Endothelial cell of umbilical vein (primary cell): ENCODE results near the gene ZNF557.

ENCODE experiments used
- CTCF ChIP-seq, 2 donors: IDR thresholded peaks; 1 replicate in 1 of 2; 2 replicates in 1 of 2; pipeline ENCODE4 v1.5.1; 2011; ENCODE audit warnings: low read length in 2 of 2, mild to moderate bottlenecking in 2 of 2, moderate library complexity in 2 of 2, control low read depth in 1 of 2, inconsistent platforms in 1 of 2, low read depth in 1 of 2; ENCODE audit not compliant: insufficient read depth in 1 of 2; ENCODE audit errors: extremely low read depth in 1 of 2
- POLR2A ChIP-seq: IDR thresholded peaks from 2 replicates; pipeline ENCODE4 v1.6.1; 2012; ENCODE audit warnings: low read depth, mild to moderate bottlenecking, control low read depth, low read length
- POLR2AphosphoS5 ChIP-seq: IDR thresholded peaks from 2 replicates; pipeline ENCODE4 v1.6.1; 2012; ENCODE audit warnings: low read depth, mild to moderate bottlenecking, control low read depth, low read length, moderate library complexity; ENCODE audit not compliant: insufficient read depth

- no peak for TF ChIP-seq CTCF (IDR thresholded peaks at IDR 0.05; ENCODE audit: extremely low read depth in 1 of 2, insufficient read depth in 1 of 2, low read depth in 1 of 2, low read length in 2 of 2)
- peak; percentile 87 for TF ChIP-seq POLR2AphosphoS5
- peak; percentile 63 for TF ChIP-seq POLR2A
Measured at GRCh38 chr19:7069042-7069903, at the start of gene ZNF557.
